GM11168 (cell line): ENCODE measurements around the gene KCNK4.

Source experiments
- in situ Hi-C: fragments of 300-500 bp; cut with MboI; formaldehyde crosslinking; loops from one replicate; pipeline ENCODE4 v1.12.0; 2022; ENCODE audit warnings: low sequenced_read_pairs; ENCODE audit not compliant: unreplicated experiment

KCNK4 gene

DNA sequence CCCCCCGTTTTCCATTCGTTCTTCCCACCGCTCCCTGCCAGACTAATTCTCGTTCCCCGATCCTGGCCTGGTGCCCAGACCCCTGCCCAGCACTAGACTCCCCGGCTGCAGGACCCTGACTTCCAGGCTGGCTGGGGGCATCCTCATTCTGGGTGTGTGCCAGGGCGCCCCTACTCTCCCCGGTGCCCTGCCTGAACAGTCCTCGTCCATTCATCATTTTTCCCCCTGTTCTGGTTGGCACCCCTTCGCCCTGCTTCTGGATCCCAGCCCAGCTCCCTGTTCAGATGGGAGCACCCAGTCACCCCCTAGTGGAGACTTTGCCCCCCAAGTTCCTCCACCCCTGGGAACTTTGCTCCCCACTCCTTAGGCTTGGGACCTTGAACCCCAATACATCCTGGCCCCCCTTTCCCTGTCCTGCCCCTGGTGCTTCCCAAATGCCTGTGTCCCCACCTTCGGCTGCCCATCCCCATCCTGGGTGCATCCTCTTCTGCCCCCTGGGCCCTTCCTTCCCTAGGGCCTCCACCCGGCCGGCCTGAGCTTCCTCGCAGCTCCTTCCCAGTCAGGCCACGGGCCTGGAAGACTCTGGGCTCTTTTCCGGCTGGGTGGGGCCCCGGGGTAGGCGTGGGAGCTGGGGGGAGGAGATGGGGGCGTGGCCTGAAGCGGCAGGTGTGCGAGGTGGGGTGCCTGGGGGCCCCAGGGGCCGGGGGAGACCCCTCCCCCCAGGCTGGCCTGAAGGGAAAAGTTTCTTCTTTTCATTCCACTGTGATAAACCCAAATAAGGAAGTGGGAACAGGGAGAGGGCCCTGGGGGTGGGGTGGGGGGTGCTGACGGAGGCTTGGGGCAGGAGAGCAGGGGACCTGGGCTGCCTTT lies 38.9 kb upstream of the KCNK4 start:
- in situ Hi-C loops = no loop called here

DNA sequence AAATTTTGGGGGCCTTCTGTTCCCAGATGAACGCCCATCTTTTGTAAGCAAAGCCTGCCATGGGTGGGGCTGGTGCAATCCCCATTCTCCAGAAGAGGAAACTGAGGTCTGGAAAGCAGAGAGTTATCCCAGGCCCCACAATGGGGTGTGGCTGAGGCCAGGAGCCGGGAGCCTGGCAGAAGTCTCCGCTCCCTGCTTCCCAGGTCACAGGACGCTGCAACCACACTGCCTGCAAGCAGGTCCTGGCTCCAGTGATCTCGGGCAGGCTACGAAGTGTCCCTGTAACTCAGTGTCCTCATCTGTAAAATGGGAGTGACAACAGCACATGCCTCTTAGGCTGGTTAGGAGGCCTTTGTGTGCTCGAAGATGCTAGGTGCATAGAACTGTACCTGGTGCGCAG lies 38.1 kb upstream of the KCNK4 start:
- in situ Hi-C loops = no loop called here

DNA sequence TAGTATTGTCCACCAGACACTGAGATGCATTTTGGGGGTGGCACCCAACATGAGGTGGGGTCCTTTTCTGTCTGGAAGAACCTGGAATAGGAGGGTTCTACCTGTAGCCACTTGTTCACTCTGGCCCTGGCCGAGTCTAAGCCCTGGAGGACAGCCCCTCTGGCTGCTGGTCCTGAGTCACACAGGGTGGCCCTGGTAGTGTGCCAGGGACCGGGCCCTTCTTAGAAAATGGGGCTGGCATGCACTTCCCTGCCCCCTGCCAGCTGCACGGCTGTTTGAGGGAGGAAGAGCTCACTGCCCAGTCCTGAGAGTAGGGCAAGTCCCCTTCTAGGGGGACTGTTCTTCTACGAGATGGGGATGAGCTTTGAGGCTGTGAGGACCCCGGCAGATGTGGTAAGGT lies 37.6 kb upstream of the KCNK4 start:
- in situ Hi-C loops = no loop called here

DNA sequence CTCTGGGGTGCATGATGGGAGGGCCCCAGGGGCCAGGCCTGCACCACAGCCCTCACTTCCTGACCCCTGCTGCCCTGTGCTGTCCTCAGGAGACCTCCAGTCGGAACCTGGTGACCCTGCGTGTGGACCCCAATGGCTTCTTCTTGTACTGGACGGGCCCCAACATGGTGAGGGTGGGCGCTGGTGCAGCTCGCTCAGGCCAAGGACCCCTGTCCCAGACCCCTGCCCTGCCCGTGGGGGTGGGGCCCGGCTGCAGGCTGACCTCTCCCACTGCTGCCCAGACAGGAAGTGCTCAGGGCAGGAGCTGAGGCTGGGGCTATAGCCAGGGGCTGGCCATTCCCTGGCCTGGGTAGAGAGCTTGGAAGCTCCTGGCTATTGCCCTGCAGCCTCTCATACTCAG lies 36.8 kb upstream of the KCNK4 start:
- in situ Hi-C loops = no loop called here

DNA sequence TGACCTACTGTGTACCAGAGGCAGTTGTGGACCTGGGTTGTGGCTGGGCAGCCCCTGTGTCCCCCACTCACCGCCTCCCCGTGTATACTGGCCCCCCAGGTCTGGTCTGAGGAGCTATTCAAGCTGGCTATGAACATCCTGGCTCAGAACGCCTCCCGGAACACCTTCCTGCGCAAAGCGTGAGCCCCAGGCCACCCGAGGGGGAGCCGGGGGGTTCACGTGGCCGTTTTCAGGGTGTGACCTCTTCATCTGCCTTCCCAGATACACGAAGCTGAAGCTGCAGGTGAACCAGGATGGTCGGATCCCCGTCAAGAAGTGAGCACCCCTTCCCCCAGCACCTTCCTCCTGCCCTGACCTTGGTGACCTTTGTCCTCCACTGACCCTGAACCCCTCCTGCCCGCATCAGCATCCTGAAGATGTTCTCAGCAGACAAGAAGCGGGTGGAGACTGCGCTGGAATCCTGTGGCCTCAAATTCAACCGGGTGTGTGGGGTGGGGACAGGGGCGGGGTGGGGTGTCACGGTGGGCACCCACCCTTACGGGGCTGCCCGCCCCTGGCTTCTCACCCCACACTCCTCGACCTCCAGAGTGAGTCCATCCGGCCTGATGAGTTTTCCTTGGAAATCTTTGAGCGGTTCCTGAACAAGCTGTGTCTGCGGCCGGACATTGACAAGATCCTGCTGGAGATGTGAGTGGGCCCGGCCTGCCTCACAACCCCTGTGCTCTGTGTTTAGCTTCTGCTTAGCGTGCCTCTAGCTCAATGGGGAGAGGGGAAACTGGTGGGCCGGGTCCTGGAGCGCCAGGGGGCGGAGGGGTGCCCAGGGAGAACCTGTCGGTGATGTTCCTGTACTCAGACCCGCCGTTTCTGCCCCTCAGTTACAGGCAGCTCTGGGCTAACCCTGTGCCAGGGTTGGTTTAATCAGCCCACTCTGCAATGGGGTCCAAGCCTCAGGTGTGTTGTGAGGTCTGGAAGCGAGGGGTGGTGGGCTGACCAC lies 35.7 kb upstream of the KCNK4 start:
- in situ Hi-C loops = no loop called here

DNA sequence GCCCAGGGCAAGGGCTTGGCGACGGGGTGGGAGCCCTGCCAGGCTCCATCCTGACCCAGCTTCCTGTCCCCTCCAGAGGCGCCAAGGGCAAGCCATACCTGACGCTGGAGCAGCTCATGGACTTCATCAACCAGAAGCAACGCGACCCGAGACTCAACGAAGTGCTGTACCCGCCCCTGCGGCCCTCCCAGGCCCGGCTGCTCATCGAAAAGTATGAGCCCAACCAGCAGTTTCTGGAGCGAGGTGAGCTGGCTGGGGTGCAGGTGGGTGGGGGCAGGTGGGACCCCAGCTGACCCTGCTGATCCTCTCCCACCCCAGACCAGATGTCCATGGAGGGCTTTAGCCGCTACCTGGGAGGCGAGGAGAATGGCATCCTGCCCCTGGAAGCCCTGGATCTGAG lies 34.8 kb upstream of the KCNK4 start:
- in situ Hi-C loops = no loop called here

DNA sequence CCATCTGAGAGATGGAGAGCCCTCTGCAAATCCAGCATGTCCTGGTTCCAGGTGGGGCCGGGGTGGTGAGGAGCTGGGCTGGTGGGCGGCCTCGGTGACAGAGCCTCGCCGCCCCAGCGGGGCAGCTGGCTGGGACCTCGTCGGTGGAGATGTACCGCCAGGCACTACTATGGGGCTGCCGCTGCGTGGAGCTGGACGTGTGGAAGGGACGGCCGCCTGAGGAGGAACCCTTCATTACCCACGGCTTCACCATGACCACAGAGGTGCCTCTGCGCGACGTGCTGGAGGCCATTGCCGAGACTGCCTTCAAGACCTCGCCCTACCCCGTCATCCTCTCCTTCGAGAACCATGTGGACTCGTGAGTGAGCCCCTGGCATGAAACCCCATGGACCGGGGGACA lies 32.7 kb upstream of the KCNK4 start:
- in situ Hi-C loops = no loop called here

DNA sequence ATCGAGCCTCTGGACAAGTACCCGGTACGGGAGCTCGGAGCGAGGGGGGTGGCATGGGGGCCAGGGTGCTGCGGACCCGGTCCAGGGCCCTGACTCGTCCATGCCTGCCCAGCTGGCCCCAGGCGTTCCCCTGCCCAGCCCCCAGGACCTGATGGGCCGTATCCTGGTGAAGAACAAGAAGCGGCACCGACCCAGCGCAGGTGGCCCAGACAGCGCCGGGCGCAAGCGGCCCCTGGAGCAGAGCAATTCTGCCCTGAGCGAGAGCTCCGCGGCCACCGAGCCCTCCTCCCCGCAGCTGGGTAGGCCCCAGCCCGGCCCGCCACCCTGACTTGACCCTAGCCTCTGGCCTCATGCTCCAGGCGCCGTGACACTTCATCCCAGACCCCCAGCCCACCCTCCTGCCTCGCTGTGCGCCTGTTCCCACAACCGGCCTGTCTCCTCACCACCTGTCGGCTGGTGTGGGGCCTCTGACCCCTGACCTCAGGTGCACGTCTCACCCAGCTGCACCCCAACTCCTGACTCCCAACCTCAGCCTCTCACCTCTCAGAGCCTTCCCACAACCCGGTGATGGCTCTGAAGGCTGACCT lies 32.1 kb upstream of the KCNK4 start:
- in situ Hi-C loops = no loop called here

DNA sequence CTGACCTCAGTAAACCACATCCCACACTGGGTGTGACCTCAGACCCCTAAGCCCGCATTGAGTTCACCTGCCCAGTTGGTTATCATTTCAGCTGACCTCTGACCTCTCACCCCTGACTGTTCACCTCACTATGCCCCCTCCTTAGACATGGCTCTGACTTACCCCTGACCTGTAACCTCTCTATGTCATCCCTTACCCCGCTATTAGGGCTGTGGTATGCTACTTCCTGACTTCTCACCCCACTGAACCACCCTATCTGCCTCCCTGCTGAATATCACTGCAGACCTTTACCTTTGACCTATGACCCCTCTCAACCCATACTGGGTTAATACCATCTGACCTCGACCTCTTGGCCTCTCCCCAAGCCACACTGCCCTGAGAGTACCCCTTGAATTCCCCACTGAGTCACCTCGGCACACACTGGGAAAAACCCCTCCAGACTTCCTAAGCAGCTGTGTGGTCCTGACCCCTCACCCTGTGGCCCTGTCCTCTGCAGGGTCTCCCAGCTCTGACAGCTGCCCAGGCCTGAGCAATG lies 31.5 kb upstream of the KCNK4 start:
- in situ Hi-C loops = no loop called here

DNA sequence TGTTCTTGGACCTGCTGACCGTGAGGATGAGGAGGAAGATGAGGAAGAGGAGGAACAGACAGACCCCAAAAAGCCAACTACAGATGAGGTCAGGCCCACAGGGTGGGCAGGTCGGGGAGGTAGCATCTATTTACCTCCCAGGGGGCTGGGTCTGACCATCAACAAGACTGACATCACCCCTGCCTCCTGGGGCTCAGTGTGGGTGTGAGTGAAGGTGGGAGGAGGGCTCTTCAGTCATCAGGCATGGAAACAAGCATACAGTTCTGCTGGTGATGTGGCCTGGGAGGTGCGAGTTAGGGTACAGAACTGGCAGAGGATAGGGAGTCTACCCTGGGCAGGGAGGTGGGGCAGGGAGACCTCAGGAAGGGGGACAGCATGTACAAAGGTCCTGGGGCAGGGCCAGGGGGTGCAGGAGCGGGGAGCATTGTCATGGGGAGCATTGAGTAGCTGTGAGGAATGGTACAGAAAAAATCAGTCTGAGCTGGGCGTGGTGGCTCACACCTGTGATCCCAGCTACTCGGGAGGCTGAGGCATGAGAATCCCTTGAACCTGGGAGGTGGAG lies 30.9 kb upstream of the KCNK4 start:
- in situ Hi-C loops = no loop called here

DNA sequence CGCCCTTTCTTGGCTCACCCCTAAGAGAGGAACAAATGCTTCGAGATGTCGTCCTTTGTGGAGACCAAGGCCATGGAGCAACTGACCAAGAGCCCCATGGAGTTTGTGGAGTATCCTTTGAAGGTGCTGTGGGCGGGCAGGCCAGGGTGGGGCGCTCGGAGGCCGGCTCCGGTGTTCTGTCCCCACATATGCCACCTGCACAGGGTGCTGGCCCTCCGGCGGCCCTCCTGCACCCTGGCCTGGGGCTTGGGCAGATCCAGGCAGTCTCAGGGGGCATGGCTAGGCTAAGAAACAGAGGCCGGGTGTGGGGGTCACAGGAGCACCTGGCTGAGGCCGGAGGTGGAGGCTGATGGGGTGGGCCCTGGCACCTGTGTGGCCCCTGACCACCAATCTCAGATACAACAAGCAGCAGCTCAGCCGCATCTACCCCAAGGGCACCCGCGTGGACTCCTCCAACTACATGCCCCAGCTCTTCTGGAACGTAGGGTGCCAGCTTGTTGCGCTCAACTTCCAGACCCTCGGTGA lies 29.5 kb upstream of the KCNK4 start:
- in situ Hi-C loops = no loop called here

DNA sequence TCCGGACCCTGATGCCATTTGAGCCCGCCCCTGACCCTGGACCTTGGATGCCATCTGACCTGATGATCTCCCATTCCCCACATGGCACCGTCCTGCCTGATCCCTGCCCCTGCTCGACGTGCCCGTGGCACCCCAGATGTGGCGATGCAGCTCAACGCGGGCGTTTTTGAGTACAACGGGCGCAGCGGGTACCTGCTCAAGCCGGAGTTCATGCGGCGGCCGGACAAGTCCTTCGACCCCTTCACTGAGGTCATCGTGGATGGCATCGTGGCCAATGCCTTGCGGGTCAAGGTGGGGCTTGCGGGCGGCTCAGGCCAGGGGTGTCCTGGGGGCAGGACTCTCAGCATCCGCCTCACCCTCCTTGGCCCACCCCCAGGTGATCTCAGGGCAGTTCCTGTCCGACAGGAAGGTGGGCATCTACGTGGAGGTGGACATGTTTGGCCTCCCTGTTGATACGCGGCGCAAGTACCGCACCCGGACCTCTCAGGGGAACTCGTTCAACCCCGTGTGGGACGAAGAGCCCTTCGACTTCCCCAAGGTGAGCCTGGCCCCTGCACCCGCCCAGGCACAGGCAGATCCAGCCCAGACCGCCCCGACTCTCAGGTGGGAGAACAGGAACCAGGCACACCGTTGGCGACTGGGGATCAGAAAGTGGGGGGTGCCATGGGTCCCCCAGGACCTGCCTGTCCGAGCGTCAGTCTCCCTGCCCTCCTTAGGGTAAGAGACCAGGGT lies 28.7 kb upstream of the KCNK4 start:
- in situ Hi-C loops = no loop called here

DNA sequence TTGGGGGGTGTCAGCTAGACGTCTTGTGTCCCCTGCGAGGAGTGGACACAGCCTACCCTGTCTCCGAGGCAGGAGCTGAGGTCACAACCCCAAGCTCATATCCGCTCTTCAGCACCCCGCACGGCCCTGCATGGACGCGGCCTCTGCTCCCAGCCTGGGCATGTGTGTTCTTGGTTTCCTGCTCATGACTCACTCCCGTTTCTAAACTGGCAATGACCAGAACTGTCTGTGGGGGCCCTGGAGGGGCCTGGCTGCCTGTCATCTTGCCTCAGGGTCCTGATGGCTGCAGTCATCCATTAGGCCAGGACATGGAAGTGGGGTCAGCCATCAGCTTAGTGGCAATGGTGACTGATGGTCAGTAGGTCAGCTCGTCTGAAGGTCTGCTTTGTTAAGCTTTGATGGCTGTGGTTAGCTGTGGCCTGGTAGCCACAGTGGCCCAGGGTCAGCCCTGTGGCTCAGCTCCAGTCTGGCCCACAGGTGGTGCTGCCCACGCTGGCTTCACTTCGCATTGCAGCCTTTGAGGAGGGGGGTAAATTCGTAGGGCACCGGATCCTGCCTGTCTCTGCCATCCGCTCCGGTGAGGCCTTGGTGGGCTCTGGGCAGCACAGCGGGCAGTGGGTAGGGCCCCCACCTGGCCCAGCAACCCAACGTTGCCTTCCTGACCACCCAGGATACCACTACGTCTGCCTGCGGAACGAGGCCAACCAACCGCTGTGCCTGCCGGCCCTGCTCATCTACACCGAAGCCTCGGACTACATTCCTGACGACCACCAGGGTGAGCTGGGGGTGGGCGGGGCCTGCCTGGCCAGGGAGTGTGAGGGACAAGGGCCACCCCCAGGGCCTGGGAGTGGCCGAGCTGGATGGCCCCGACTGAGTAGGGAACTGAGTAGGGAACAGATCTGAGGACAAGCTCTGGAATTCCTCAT lies 27.8 kb upstream of the KCNK4 start:
- in situ Hi-C loops = no loop called here

DNA sequence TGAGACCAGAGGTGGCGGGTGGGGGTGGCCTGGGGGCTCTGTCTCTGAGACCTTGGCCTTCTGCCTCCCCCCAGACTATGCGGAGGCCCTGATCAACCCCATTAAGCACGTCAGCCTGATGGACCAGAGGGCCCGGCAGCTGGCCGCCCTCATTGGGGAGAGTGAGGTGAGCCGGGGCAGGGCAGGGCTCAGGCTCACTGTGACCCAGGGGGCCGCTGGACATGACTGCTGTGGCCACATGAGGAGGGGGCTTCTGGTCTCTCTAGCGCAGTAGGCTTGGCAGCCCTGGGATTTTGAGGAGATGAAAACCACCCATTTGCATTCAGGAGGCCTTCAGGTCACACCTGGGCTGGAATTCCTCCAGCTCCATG lies 27.2 kb upstream of the KCNK4 start:
- in situ Hi-C loops = no loop called here

DNA sequence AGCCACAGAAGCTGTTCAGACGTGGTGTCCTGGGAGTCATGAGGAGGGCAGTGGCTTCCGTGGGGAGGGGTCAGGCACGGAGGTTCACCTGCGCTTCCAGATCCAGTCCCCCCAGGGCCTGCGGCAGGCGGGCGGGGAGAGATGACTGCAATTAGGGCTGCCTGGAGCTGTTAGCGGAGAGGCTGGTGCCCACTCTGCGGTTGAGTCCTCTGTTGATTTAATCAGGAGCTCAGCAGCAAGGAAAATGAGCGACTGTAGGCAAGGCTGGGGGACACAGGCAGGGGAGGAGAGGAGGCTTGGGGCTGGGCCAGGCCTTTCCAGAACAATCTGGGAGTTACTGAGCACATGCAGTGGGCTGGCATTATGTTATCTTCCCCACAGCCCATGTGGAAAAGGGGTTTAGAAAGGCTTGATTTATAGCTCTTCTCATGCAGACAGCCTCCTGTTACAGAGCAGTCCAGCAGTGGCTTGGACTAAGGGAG lies 26.7 kb upstream of the KCNK4 start:
- in situ Hi-C loops = no loop called here

DNA sequence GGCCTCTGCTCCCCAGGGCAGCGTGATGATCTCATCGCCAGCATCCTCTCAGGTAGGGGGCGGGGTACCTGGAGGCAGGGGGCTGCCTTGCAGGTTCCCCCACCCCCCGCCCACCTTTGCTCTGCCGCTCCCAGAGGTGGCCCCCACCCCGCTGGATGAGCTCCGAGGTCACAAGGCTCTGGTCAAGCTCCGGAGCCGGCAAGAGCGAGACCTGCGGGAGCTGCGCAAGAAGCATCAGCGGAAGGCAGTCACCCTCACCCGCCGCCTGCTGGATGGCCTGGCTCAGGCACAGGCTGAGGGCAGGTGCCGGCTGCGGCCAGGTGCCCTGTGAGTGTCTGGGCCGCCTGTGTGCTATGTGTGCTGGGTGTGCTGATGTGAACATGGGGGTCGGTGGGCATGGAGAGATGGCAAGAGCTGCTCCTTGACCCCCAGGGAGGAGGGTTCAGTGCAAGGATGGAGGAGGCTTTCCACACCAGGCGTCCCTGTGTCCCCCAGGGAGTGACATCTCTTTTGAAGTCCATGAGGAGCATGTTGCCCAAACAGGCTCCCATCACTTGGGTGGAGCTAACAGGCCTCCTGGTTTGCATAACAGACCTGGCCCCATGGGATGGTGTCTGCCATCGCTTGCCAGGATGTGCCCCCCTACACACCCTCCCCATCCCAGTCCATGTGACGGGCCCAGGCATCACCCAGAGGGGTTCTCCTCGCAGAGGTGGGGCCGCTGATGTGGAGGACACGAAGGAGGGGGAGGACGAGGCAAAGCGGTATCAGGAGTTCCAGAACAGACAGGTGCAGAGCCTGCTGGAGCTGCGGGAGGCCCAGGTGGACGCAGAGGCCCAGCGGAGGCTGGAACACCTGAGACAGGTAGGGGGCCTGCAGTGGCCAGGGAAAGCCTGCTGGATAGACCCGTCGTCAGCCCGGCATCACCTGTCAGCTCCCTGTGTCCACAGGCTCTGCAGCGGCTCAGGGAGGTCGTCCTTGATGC lies 25.6 kb upstream of the KCNK4 start:
- in situ Hi-C loops = no loop called here

DNA sequence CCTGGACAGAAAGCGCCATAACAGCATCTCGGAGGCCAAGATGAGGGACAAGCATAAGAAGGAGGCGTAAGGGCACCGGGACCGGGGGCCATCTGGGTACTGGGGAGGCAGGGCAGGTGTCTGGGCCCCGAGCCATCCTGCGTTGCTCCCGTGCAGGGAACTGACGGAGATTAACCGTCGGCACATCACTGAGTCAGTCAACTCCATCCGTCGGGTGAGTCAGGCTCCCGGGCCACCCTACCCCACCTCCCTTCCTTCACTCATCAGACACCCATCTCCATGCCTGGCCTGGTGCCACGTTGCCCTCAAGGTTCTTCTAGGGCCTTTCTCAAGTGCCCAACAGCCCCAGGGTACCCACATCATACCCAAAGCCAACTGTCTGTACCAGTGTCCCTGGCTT lies 24.8 kb upstream of the KCNK4 start:
- in situ Hi-C loops = no loop called here
